A673 (cell line): Measurements from ENCODE around the gene FBXO34. TPM values are rescaled to one million over a fixed set of nuclear protein-coding genes. Genes with fewer than 3 reads are reported as not detected.

Experiments used
- BruUV-seq: library from RNA; stranded (reverse); fragments of 400-500 nt; replicated peaks from 2 replicates; lab custom pipeline; 2021; lab: Mats Ljungman, UMichigan
- CTCF ChIA-PET: fragments of 300-600 bp; sonication (Branson Sonifier 250); formaldehyde crosslinking; loops from one replicate; lab custom pipeline; 2022; ENCODE audit warnings: antibody characterized with exemption; lab: Charles Lee
- POLR2A ChIA-PET: fragments of 300-600 bp; sonication (Branson Sonifier 250); formaldehyde crosslinking; loops from one replicate; lab custom pipeline; 2022; ENCODE audit warnings: antibody characterized with exemption; ENCODE audit not compliant: low non-redundant PET; lab: Charles Lee
- DNase-seq: peaks from one replicate; pipeline ENCODE4 v3.0.0-alpha.2; 2015; ENCODE audit warnings: low spot score
- H3K27ac ChIP-seq: fragments of 200-600 bp; sonication (generic); 2 replicates; pipeline ENCODE4 v1.5.1; 2016; ENCODE audit warnings: mixed run types, low read depth, mild to moderate bottlenecking, mixed read lengths, antibody characterized with exemption, low read length; ENCODE audit not compliant: poor library complexity, severe bottlenecking
- H3K27me3 ChIP-seq: fragments of 200-600 bp; sonication (generic); replicated peaks from 2 replicates; pipeline ENCODE4 v1.6.1; 2017; ENCODE audit warnings: mixed run types, low read depth, mild to moderate bottlenecking, mixed read lengths, antibody characterized with exemption, low read length; ENCODE audit not compliant: insufficient read depth, poor library complexity
- H3K36me3 ChIP-seq: fragments of 200-600 bp; sonication (generic); 2 replicates; pipeline ENCODE4 v1.6.1; 2016; ENCODE audit warnings: mixed run types, mild to moderate bottlenecking, mixed read lengths, antibody characterized with exemption, low read length; ENCODE audit not compliant: insufficient read depth, poor library complexity, severe bottlenecking
- H3K4me1 ChIP-seq: fragments of 200-600 bp; sonication (generic); 2 replicates; pipeline ENCODE4 v1.6.1; 2017; ENCODE audit warnings: mixed run types, mild to moderate bottlenecking, mixed read lengths, antibody characterized with exemption, low read length; ENCODE audit not compliant: insufficient read depth, poor library complexity, severe bottlenecking
- H3K4me3 ChIP-seq: fragments of 200-600 bp; sonication (generic); 2 replicates; pipeline ENCODE4 v1.5.1; 2016; ENCODE audit warnings: low read depth, mixed run types, mild to moderate bottlenecking, mixed read lengths, low read length; ENCODE audit not compliant: poor library complexity, severe bottlenecking
- H3K9me3 ChIP-seq: fragments of 200-600 bp; sonication (generic); 2 replicates; pipeline ENCODE4 v1.6.1; 2016; ENCODE audit warnings: mixed run types, low read depth, mild to moderate bottlenecking, mixed read lengths, antibody characterized with exemption, low read length; ENCODE audit not compliant: poor library complexity, severe bottlenecking
- EZH2 ChIP-seq: fragments of 200-600 bp; sonication (generic); IDR thresholded peaks from 2 replicates; pipeline ENCODE4 v1.6.1; 2017; ENCODE audit warnings: borderline replicate concordance, low read depth, mild to moderate bottlenecking, mixed read lengths, antibody characterized with exemption, low read length; ENCODE audit not compliant: poor library complexity, severe bottlenecking
- intact Hi-C: fragments of 100-400 bp; cut with micrococcal nuclease; formaldehyde crosslinking; loops from one replicate; pipeline ENCODE4 v1.10.0; 2022; ENCODE audit not compliant: unreplicated experiment
- total RNA-seq: library from RNA; stranded (reverse); gene quantifications from 2 replicates; pipeline ENCODE4 v1.2.3, GENCODE V29; 2021
- TF ChIP-seq, protein P1 (sequence below): fragments of 300-800, 200-600 bp; sonication (generic); conservative IDR thresholded peaks from 2 replicates; pipeline ENCODE4 v1.5.1; 2017; ENCODE audit warnings: low read depth, mild to moderate bottlenecking, antibody characterized with exemption, low read length, moderate library complexity, mixed read lengths

FBXO34 gene
- total RNA-seq, 1 experiment from 2014 or later = 20.9 TPM

DNA sequence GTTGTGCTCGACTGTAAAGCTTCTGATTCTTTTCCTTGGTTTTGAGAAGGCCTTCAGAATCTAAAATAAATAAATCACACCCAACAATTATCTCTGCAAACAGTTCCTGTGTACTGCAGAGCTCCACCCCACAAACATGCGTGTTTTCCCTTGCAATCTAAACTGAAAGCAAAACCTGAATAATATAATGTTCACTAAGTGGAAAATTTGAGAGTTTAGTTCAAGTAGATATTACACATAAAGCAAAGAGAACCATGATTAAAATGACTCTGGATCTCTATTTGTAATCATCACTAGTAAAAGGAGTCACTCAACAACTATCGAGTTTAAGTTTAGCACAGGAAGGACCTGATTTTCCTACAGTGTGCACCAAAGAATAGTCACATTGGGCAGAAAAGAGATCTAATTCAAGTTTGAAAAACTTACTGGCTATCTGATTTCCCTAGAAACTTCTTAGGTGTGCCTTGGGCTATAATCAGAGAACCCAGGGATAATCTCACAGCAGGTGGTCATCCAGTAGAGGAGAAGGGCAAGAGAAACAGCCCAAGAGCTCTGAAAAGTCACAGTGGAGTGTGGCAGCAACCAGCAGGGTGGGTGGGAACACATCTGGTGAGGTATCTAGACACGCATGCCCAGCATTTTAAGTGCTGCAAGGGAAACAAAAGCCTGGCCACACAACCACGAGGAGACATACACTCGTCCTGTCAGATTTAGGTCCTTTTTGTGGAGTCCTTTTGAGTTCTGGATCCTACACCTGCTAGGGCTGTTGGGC lies 115.0 kb downstream of the FBXO34 start:
- Histone ChIP-seq H3K36me3 (peaks cover 2% of the 10 kb centered on the region), H3K27me3 (no peaks in the 10 kb centered on the region), H3K4me3 (no peak overlapping the region), H3K4me1 (no peaks in the 10 kb centered on the region), H3K9me3 (no peaks in the 10 kb centered on the region), H3K27ac (no peak overlapping the region)
- BruUV-seq = no TSS peak
- intact Hi-C loops = no loop called here
- POLR2A ChIA-PET = no interaction called here
- TF ChIP-seq, protein P1, sequence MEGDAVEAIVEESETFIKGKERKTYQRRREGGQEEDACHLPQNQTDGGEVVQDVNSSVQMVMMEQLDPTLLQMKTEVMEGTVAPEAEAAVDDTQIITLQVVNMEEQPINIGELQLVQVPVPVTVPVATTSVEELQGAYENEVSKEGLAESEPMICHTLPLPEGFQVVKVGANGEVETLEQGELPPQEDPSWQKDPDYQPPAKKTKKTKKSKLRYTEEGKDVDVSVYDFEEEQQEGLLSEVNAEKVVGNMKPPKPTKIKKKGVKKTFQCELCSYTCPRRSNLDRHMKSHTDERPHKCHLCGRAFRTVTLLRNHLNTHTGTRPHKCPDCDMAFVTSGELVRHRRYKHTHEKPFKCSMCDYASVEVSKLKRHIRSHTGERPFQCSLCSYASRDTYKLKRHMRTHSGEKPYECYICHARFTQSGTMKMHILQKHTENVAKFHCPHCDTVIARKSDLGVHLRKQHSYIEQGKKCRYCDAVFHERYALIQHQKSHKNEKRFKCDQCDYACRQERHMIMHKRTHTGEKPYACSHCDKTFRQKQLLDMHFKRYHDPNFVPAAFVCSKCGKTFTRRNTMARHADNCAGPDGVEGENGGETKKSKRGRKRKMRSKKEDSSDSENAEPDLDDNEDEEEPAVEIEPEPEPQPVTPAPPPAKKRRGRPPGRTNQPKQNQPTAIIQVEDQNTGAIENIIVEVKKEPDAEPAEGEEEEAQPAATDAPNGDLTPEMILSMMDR = no peak
- no peak for TF ChIP-seq EZH2
- CTCF ChIA-PET = no interaction called here
- peak; percentile 10 for DNase-seq

DNA sequence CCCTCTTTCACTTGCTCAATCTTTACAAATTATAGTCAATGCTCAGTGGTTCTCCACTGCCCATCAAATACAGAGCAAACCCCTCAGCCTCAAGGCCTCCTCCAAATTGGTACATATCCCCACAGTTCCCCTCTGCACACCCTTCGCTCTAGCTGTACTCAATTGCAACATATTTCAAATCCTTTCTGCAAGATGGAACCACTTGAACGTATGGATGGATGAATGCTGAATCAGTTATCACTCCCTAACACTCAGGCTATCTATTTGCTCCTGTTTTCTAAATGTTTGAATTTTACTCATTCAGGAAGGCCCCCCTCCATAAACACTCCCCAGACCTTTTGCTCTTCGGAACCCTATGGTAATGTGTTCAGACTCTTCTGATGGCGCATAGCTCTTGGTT lies 115.9 kb downstream of the FBXO34 start:
- H3K36me3 ChIP-seq = peaks cover 2% of the 10 kb centered on the region
- ChIA-PET POLR2A (no interaction called here), CTCF (no interaction called here)
- BruUV-seq = no TSS peak
- no peak for TF ChIP-seq EZH2
- TF ChIP-seq, protein P1 = no peak
- H3K4me1 ChIP-seq = no peaks in the 10 kb centered on the region
- no peaks in the 10 kb centered on the region for H3K9me3 ChIP-seq
- DNase-seq = no peak
- no peaks in the 10 kb centered on the region for H3K27me3 ChIP-seq
- intact Hi-C loops = no loop called here
- no peak overlapping the region for H3K27ac ChIP-seq
- no peak overlapping the region for H3K4me3 ChIP-seq

DNA sequence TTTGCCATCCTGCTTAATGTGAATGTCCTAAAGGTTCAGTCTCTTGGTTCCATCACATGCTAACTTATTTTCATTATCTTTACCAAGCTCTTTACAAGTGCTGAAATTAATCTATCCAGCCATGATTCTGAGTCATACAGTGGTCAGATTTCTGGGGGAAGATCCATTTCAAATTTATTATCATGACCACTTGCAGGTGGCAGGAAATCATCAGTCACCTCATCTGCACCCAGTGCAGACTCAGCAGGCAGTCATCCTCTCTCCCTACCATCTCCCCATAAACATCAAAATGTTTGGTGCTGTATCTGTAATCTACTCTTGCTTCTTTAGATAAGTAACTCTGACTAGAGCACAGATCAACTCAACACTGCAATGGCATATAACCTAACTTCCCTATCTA lies 116.9 kb downstream of the FBXO34 start:
- no TSS peak for BruUV-seq
- no peak overlapping the region for H3K4me3 ChIP-seq
- peaks cover 2% of the 10 kb centered on the region for H3K36me3 ChIP-seq
- no peaks in the 10 kb centered on the region for H3K4me1 ChIP-seq
- no peaks in the 10 kb centered on the region for H3K9me3 ChIP-seq
- intact Hi-C loops = no loop called here
- ChIA-PET CTCF (no interaction called here), POLR2A (no interaction called here)
- no peak for DNase-seq
- no peaks in the 10 kb centered on the region for H3K27me3 ChIP-seq
- no peak for TF ChIP-seq EZH2
- TF ChIP-seq, protein P1 = no peak
- no peak overlapping the region for H3K27ac ChIP-seq
